Choroid plexus epithelial cell (primary cell): Measurements from ENCODE around the gene PACSIN3.
"Not testable (repeated sequence)": the region's sequence is repeated elsewhere in the genome, so short reads cannot be mapped to it uniquely, and the experiment has no call there.

Experiments used
- DNase-seq: peaks from one replicate; pipeline ENCODE4 v3.0.0-alpha.2; 2010; ENCODE audit warnings: low read depth
- H3K4me3 ChIP-seq: 2 replicates; pipeline ENCODE4 v1.5.1; 2011; ENCODE audit warnings: low read depth, mild to moderate bottlenecking, control low read depth, low read length, moderate library complexity
- CTCF ChIP-seq: conservative IDR thresholded peaks from 2 replicates; pipeline ENCODE4 v1.5.1; 2011; ENCODE audit warnings: low read depth, mild to moderate bottlenecking, control low read depth, inconsistent platforms, low read length, moderate library complexity

Gene PACSIN3

GRCh38 chr11:47212938-47213337 lies 26.7 kb upstream of the PACSIN3 start:
- DNase-seq, result no peak
- TF ChIP-seq CTCF, result no peak
- H3K4me3 ChIP-seq, result no peak overlapping the region

- H3K4me3 ChIP-seq, result no peak overlapping the region
- no peak for TF ChIP-seq CTCF
- DNase-seq, result no peak
Observed at GRCh38 chr11:47208628-47209027, 22.4 kb upstream of the PACSIN3 start.

- not testable (repeated sequence) for H3K4me3 ChIP-seq, DNase-seq
Observed at GRCh38 chr11:47208008-47208552, 21.8 kb upstream of the PACSIN3 start.

GRCh38 chr11:47207459-47207858 lies 21.2 kb upstream of the PACSIN3 start:
- DNase-seq, result no peak
- TF ChIP-seq CTCF, result no peak
- no peak overlapping the region for H3K4me3 ChIP-seq

- DNase-seq, result not testable (repeated sequence)
Observed at GRCh38 chr11:47206577-47206976, 20.3 kb upstream of the PACSIN3 start.

GRCh38 chr11:47204637-47204989 lies 18.4 kb upstream of the PACSIN3 start:
- peak; percentile 43 for DNase-seq
- no peak overlapping the region for H3K4me3 ChIP-seq
- TF ChIP-seq CTCF, result no peak

More at GRCh38 chr11:47206577-47206976, 20.3 kb upstream of the PACSIN3 start:
- H3K4me3 ChIP-seq, result not testable (repeated sequence)

- TF ChIP-seq CTCF, result no peak
- DNase-seq, result no peak
- H3K4me3 ChIP-seq, result no peak overlapping the region
Observed at GRCh38 chr11:47202576-47202975, 16.3 kb upstream of the PACSIN3 start.

- no peak for TF ChIP-seq CTCF
- H3K4me3 ChIP-seq, result no peak overlapping the region
- DNase-seq, result no peak
Observed at GRCh38 chr11:47201015-47201414, 14.8 kb upstream of the PACSIN3 start.

GRCh38 chr11:47198161-47198560 lies 11.9 kb upstream of the PACSIN3 start:
- not testable (repeated sequence) for DNase-seq, H3K4me3 ChIP-seq
